NCI-H146 treated with DMSO at 0.1 percent for 48 hours (cell line): ENCODE measurements around the gene STRIP2.
"Not testable (repeated sequence)": the region's sequence is repeated elsewhere in the genome, so short reads cannot be mapped to it uniquely, and the experiment has no call there.

Source experiments
- DNase-seq: peaks from one replicate; lab custom pipeline; 2025; ENCODE audit not compliant: unreplicated experiment; lab: John Stamatoyannopoulos, UW

The STRIP2 gene

DNA sequence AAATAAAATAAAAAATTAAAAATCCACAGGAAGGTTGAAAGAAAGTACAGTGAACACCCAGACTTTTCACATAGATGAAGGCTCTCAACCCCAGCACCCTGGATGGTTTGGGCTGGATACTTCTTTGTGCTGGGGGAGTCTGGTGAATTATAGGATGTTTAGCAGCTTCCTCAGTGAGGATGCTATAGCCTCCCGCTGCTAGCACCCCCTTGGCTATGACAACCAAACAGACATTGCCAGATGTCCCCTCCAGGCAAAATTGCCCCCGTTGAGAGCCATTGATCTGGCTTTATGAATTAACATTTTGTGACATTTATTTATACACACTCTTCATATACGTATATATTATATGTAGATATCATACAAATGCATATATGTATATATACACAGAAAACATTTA is 89.7 kb downstream of the STRIP2 start:
- DNase-seq, result peak; percentile 83

- peak; percentile 84 for DNase-seq
Observed at GRCh38 chr7:129524405-129524804, 90.2 kb downstream of the STRIP2 start.

DNA sequence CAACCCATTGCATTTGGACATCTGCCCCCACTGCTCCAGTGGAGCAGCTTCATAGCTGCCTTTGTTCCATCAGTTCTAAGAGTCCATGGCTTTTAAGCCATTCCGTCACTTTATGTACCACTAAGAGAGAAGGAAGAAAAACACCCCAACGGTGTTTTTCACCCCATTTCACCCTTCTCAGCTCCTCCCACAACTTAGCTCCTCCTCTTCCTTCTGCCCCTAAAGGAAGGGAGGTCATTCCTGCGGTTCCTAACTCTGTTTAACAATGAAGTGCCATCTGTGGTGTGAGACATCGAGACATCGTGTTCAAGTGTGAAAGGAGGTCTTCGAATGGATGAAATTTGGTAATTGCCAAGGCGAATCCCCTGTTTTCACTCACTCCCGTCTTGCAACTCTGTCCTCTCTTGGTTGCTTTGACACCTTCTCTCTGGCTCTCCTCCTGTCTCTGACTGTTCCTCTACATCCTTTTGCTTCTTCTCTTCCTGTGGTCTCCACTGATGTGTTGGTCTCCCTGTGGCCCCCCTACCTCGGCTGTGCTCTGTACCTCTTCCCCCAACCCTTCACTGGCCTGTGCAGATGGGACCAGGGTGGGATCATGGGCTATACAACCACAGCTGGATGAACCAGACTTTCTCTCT is 91.1 kb downstream of the STRIP2 start:
- no peak for DNase-seq

GRCh38 chr7:129529643-129530042 is 95.4 kb downstream of the STRIP2 start:
- no peak for DNase-seq

GRCh38 chr7:129530795-129531391 is 96.7 kb downstream of the STRIP2 start:
- DNase-seq, result no peak

GRCh38 chr7:129531721-129532120 is 97.5 kb downstream of the STRIP2 start:
- no peak for DNase-seq

DNA sequence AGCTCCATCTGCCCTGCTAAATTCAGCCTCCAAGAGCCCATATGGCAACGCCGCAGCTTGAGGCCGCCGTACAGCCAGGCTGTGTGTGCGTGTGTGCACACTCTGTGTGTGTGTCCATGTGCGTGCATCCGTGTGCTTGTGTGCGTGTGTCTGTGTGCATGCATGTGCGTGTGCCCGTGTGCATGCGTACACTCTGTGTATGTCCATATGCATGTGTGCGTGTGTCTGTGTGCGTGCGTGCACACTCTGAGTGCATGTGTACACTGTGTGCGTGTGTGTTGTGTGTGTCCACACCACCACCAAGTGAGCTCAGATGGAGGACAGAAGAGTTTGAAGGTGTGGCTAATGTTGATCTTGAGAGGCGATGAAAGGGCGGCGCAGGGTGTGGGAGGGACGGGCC is 98.1 kb downstream of the STRIP2 start:
- DNase-seq, result no peak

GRCh38 chr7:129534558-129535274 is 100.5 kb downstream of the STRIP2 start:
- not testable (repeated sequence) for DNase-seq

DNA sequence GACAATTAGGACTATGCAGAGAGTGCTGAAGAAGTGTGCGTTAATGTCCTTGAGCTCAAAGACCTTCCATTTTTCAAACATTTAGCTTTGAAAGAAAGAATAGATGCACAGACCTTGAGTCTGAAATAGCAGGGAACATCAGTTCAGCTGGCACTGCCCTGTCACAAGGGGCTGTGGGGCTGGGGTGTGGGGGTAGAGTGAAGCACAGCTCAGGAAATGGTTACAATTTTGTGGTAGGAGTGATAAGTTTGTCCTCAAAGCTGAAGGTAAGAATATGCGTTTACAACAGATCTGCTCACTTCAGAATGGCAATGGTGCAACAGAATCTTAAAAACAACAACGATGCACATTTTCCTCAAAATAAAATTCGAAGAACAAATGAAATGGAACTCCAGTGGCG is 101.7 kb downstream of the STRIP2 start:
- no peak for DNase-seq

- DNase-seq, result no peak
Observed at GRCh38 chr7:129536323-129536722, 102.1 kb downstream of the STRIP2 start.
